Measurements from ENCODE around the gene TMEM259. TPM values are rescaled to one million over a fixed set of nuclear protein-coding genes. Genes with fewer than 3 reads are reported as not detected.
A peak's percentile ranks its signal among the peaks of the same experiment; 100 is the strongest.

Gene TMEM259
- total and polyA plus RNA-seq, 2 of the 13 experiments (the other 11 are each of a cell fraction or from before 2014, with no cell fraction given) = 64.7 to 164 TPM

- TF ChIP-seq ZNF770 (CRISPR knock-in tag; IDR thresholded peaks at IDR 0.05) (no peak), ZNF607 (CRISPR knock-in tag; IDR thresholded peaks at IDR 0.05; ENCODE audit: borderline replicate concordance) (no peak), HOXA9 (CRISPR knock-in tag; IDR thresholded peaks at IDR 0.05; ENCODE audit: borderline replicate concordance) (no peak), AFF4 (CRISPR knock-in tag; IDR thresholded peaks at IDR 0.05) (no peak), HOXA3 (CRISPR knock-in tag; IDR thresholded peaks at IDR 0.05) (peak; percentile 12; the same call in 1 of the 2 replicates), MXD3 (CRISPR knock-in tag; IDR thresholded peaks at IDR 0.05) (no peak), ZNF251 (CRISPR knock-in tag; IDR thresholded peaks at IDR 0.05) (no peak), SMYD3 (CRISPR knock-in tag; IDR thresholded peaks at IDR 0.05) (no peak), MXD4 (CRISPR knock-in tag; IDR thresholded peaks at IDR 0.05) (no peak), ZSCAN20 (CRISPR knock-in tag; IDR thresholded peaks at IDR 0.05; ENCODE audit: borderline replicate concordance) (no peak), MAFK (conservative IDR thresholded peaks at IDR 0.05 in 1 of 2, IDR thresholded peaks at IDR 0.05 in 1 of 2; ENCODE audit: low read length in 2 of 2) (no peak), RBM22 (optimal IDR thresholded peaks at IDR 0.05; ENCODE audit: low read length) (no peak), ZNF275 (CRISPR knock-in tag; IDR thresholded peaks at IDR 0.05; ENCODE audit: borderline replicate concordance) (0 out of 2 replicates have a peak, but pooled peaks have one; percentile 3), KLF11 (CRISPR knock-in tag; IDR thresholded peaks at IDR 0.05) (no peak), ZNF589 (CRISPR knock-in tag; conservative IDR thresholded peaks at IDR 0.05) (peak; percentile 57; the same call in 1 of the 2 replicates)
Observed at GRCh38 chr19:993831-994393, 27.0 kb downstream of the TMEM259 start (continued).

Data from HepG2 (cell line).